DMS 273 treated with DMSO at 0.1 percent for 48 hours (cell line): Measurements from ENCODE around the gene INPP5J.
A peak's percentile ranks its signal among the peaks of the same experiment; 100 is the strongest.
"Not testable (repeated sequence)": the region's sequence is repeated elsewhere in the genome, so short reads cannot be mapped to it uniquely, and the experiment has no call there.

ENCODE experiments used
- DNase-seq: peaks from one replicate; lab custom pipeline; 2025; lab: John Stamatoyannopoulos, UW

The INPP5J gene

GRCh38 chr22:31122532-31123291, at the start of gene INPP5J:
Gene INPP5J, plus strand, starts transcription at chr22:31122966. Its CDS starts 49 bp downstream, at chr22:31123015.
- peak; percentile 15 for DNase-seq

GRCh38 chr22:31073125-31073524, 49.6 kb upstream of the INPP5J start:
- not testable (repeated sequence) for DNase-seq

- not testable (repeated sequence) for DNase-seq
Observed at GRCh38 chr22:31073545-31074145, 49.1 kb upstream of the INPP5J start.

GRCh38 chr22:31075961-31076360, 46.8 kb upstream of the INPP5J start:
- no peak for DNase-seq

GRCh38 chr22:31077681-31078080, 45.1 kb upstream of the INPP5J start:
- DNase-seq: no peak

- not testable (repeated sequence) for DNase-seq
Observed at GRCh38 chr22:31078389-31078788, 44.4 kb upstream of the INPP5J start.

- DNase-seq: no peak
Observed at GRCh38 chr22:31079095-31079642, 43.6 kb upstream of the INPP5J start.

- no peak for DNase-seq
Observed at GRCh38 chr22:31080164-31080847, 42.5 kb upstream of the INPP5J start.

- peak; percentile 23 for DNase-seq
Observed at GRCh38 chr22:31080848-31081649, 41.7 kb upstream of the INPP5J start, which contains the start of gene SMTN. Gene SMTN, plus strand, starts transcription at chr22:31081318. Its CDS starts 1,941 bp downstream, at chr22:31083259.

- no peak for DNase-seq
Observed at GRCh38 chr22:31081963-31082605, 40.7 kb upstream of the INPP5J start.

GRCh38 chr22:31082606-31083376, 40.0 kb upstream of the INPP5J start:
- no peak for DNase-seq

- DNase-seq: no peak
Observed at GRCh38 chr22:31083377-31083768, 39.4 kb upstream of the INPP5J start.

- no peak for DNase-seq
Observed at GRCh38 chr22:31083923-31084810, 38.6 kb upstream of the INPP5J start.

- no peak for DNase-seq
Observed at GRCh38 chr22:31084811-31085492, 37.8 kb upstream of the INPP5J start.

GRCh38 chr22:31085493-31085824, 37.3 kb upstream of the INPP5J start:
- DNase-seq: no peak

- no peak for DNase-seq
Observed at GRCh38 chr22:31085928-31086327, 36.8 kb upstream of the INPP5J start.

GRCh38 chr22:31086703-31087330, 35.9 kb upstream of the INPP5J start:
- DNase-seq: no peak

GRCh38 chr22:31087744-31088215, 35.0 kb upstream of the INPP5J start:
- no peak for DNase-seq
